ENCODE results near the gene PPP2R2D.

Gene PPP2R2D

DNA sequence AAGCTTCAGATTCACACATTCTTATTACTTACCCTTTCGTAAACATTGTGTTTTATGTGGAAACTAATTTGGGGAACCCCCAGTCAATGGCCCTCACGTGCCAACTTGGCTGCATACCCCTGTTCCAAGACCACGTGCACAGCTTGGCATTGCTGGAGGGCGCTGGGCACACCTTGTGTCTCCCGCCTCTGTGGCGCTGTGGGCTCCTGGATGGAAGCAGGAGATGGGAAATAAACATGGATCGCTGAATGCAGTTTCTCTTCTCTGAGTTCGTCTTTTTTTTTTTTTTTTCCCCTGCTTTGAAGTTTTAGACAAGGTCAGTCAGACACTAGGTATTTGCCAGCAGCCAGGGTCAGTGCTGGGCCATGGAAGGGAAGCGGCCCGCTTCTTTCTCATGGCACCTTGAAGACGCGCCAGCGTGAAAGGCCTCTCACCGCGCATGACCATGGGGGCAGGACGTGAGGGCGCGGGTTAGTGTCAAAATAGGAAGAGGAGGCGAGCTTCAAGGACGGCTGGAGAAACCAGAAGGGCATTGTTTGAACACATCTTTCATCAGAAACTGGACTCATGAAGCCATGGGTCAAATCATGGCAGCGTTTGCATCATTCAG is 53.7 kb downstream of the PPP2R2D start:
- DNase-seq, result no peak

DNA sequence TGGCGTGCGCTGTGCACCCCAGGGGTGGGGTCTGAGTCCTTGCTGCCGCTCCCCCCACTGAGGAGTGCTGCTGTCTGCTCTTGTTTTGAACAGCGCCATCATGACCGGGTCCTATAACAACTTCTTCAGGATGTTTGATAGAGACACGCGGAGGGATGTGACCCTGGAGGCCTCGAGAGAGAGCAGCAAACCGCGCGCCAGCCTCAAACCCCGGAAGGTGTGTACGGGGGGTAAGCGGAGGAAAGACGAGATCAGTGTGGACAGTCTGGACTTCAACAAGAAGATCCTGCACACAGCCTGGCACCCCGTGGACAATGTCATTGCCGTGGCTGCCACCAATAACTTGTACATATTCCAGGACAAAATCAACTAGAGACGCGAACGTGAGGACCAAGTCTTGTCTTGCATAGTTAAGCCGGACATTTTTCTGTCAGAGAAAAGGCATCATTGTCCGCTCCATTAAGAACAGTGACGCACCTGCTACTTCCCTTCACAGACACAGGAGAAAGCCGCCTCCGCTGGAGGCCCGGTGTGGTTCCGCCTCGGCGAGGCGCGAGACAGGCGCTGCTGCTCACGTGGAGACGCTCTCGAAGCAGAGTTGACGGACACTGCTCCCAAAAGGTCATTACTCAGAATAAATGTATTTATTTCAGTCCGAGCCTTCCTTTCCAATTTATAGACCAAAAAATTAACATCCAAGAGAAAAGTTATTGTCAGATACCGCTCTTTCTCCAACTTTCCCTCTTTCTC is 55.0 kb downstream of the PPP2R2D start:
- no peak for DNase-seq

DNA sequence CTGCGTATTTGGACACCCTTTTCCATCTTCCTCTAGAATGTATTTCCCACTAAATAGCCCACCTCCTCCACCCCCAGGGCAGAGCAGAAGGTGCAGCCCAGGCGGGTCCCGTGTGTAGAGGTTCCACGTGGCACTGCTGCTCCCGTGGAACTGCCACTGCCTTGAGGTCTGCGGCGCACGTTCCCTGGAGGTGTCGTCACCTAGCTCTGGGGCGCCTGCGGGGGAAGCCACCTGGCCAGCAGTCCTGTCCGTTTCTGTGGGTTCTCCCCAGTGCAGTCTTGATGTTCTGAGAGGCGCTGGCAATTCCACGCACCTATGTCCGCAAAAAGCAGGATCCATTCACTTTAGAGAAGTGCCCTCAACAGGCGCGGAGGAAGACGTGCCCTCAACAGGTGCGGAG is 59.0 kb downstream of the PPP2R2D start:
- no peak for DNase-seq

DNA sequence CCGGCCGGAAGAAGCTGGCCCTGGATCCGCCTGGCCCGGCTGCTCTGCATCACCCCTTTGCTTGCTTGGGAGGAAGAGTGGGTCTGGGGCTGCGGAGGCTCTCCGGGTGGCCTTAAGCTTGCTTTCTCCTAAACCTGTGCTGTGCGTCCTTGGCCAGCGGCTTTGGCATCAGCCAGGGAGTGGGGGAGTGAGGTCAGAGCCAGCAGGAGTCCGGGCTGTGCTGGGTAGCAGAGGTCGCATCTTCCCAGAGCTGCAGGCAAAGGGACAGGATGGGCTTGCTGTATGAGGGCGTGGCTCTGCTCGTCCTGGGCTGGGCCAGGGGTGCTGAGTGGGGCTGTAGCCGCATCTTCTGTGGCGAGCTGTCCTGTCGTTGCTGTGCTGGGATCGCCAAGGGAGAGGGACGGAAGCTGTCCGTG is 59.8 kb downstream of the PPP2R2D start:
- DNase-seq, result peak in 1 of 2 experiments; percentile 13

DNA sequence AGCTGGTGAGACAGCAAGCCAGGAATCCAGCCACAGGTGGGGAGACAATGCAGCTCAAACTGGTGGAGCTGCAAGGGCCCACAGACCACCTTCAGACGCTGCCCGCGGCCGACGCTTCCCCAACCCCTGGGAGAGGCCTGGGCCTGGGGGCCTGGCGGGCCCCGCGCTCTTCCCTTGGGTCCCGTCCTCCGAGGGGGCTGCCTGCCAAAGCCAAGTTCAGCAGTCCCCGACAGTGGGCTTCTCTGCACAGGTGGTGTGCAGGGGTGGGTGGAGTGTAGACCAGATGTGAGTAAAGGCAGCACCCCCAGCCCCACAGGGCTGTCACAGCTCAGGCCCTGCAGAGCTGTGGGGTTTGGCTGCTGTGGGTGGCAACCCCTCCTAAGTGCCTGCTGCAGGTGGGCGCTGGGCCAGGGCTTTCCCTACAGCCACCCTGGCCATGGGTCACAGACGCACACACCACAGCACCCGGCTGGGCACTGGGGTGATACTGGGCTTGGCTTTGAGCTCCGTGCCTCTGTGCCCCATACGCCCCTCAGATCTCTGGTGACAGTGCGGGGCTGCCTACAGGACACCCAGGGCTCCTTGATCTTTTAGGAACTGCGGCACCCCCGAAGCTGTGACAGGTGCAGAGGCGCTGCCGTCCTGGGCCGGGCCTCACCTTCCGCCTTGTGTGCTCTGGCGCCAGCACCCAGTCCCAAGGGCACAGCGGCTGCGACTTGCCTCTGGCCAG is 60.4 kb downstream of the PPP2R2D start:
- peak in 1 of 2 experiments; percentile 24 for DNase-seq

DNA sequence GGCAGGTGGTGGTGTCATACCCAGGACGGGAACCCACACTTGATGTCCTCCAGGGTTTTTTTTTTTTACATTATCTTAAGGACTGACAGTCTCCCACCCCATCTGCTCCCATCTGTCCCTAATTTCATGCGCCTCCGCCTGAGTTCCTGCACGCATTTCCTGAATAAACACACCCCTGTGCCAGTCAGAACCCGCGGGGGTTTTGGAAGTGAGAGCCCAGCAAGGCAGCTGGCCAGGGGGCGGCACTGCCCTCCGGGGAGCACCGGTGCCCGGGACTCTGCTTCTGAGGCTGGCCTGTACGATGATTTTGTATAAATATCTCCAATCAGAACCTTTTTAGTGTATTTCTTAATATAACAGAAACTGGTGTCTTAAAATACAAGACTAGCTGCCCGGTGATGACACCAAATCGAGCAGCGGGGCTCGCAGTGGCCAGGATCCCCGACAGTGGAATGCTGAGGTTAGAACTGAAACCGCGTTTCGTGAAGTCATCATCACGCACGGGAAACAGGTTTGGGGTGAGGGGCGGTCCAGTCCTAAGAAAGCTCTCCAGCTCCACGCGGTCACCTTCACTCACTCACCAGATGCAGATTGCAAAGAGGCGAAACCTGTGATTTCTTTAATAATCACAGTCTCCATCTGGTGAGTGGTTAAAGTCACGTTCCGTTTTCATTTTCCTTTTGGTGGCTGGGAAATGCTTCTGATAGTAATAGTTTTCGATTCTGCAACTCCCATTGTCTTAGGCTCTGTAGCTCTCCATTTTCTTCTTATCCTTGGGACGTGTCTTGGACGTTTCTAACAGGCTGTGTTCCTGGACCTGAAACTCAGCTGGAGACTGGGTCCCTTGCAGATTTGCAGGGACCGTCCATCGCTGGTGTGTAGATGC is 61.2 kb downstream of the PPP2R2D start:
- DNase-seq, result peak; percentile 77 to 86

DNA sequence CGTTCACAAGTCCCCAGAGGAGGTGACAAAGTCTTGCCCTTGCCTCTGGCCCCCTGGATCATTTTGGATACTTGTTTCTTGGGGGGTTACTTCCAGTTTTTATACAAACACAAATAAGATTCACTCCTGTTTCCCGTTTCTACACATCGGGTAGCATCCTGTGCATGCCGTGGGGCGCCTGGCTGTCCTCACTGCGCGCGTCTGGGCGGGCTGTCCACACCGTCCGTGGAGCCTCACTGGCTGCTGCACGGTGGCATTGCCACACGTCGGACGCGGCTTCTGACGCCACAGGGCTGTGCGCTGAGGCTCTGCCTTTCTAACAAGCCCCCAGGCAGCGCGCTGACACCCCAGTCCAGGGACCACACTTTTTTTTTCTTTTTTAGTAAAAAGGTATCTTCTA is 62.5 kb downstream of the PPP2R2D start:
- DNase-seq, result no peak

DNA sequence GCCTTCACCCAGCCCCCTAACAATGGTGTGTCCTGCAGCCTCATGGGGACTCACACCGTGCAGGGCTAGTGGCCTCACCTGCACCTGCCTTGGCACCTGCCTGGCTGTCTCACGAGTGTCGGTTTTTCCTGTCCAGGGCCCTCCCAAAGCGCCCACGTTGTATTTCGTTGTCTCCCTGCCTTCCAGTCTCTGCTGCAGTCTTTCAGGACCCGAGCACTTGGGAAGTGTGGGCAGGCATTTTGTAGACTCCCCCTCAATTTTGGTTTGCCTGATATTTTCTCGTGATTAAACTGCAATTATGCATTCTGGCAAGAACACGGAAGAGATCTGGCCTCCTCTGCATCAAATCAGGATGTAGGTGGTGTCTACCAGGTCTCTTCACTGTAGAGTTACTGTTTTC is 63.0 kb downstream of the PPP2R2D start:
- no peak for DNase-seq

DNA sequence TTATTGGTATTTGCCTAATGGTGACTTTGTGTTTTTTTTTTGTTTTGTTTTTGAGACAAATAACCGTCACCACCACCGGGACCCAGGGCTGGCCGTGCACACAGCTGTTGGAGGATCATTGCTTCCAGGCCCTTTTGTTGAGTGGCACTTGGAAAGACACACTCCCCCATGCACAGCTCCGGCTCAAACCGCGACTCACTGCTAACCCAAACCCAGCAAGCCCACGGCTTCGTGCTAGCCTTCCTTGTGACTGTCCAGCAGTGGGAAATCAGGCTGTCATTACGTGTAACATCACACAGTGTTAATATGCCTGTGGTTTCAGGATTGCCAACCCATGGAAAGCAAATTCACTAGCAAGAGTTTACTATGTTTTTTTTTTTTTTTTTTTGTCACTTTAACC is 63.5 kb downstream of the PPP2R2D start:
- no peak for DNase-seq

DNA sequence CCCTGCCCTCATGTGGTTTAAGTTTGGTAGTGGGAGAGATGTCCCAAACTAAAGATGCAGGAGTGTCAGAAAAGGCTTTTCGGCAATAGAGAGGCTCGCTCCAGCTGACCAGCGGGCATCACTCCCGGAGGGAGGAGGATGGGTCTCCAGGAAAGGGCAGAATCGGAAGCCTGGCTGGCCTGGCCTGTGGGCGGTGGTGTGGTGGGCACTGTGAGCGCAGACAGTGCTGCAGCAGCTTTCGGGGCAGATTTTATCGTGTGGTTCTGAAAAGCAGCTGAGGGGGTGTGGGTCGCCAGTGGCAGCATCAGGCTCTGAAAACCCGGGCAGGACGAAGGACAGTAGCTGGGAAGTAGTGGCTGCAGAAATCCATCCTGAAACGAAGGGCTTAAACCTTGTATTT is 68.1 kb downstream of the PPP2R2D start:
- no peak for DNase-seq

DNA sequence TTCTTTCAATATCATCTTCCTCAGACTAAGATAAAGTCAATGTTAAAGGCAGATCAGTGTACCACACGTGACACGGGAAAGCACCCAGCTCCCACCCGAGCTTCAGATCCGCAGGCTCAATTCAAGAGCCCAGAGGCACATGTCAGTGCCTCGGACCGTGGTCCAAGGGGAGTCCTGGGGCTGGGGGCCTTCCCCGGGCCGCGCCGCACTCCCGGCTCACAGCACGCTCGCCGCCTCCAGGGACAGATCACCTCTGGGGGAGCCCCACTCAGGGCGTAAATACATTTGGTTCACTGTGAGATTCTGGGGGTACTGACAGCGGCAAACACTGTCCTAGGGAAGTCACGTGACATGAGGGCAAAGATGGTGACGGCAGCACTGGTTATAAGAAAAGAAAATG is 70.1 kb downstream of the PPP2R2D start:
- no peak for DNase-seq

DNA sequence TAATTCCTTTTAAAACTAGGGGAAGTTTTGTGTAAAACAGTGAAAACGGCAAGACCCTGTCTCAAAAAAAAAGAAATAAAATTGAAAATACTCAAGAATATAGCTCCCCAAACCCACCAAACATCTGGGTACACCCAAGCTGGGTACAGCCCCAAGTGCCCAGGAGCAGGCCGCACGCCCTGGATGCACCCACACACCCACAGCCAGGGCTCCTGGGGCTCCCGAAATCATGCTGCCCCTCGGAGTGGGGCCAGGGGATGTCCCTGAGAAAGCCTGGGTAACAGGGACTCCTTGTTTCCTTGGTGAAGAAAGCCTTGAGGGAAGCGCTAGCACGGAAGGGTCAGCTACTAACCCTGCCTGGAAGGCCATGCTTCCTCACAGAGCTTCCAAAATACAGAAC is 70.8 kb downstream of the PPP2R2D start:
- no peak for DNase-seq

DNA sequence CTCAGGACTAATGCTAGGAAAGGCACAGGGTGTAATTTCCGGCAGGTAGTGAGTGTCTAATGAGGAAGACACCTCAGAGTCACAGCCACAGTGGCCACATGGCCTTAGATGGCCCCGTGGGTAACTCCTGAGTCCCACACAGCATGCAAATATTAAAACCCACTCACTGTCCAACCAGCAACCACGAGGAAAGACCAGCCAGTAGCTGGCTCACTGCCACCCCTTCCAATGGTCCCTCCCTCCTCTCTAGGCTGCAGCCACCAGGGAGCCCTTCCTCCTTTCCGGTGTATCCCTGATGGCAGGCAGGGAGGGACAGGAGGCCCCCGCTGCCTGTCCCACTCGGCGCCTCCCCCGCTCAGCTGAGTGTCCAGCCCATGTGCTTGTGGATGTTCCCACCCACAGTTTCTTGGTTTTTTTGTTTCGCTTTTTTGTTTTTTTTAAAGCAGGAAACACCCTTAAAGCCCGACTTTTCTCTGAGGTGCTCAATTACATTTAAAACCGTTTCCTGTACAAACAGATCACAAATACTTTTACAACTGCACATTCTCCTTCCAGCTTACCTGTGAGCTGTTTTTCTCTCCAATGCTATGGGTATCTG is 71.8 kb downstream of the PPP2R2D start:
- DNase-seq, result no peak

DNA sequence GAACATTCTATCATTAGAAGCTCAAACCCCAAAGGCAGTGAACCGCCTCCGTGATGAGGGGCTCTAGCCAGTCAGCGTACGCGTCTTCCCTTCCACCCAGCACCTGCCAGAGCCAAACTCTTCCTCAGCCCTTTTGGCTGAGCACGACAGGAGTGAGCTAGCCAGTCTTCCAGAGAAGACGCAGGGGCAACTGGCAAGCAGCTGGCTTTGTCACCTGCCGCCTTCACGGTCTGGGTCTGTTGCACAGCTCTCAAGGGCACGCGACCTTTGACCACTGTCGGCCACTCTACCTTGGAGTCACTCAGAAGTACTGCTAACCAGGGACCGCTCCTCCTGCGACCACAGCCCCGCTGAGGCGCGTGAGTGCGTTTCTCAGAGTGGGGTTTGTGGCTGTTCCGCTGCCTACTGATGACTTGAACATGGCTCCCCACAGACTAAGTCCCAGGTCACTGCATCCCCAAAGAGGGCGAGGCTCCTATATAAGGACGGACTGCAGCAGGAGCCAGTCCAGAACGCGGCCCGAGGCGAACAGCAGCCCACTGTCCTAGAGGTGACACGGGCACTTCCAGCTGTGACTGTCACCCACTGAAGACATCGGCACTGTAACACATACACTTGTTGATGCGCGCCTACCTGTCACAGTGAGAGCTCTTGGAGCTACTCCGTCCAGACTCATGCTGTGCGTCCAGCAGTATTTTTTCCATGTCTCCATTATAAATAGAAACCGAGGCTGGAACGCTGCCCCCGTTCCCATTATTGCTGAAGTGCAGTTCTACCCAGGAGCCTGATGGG is 72.5 kb downstream of the PPP2R2D start:
- no peak for DNase-seq

DNA sequence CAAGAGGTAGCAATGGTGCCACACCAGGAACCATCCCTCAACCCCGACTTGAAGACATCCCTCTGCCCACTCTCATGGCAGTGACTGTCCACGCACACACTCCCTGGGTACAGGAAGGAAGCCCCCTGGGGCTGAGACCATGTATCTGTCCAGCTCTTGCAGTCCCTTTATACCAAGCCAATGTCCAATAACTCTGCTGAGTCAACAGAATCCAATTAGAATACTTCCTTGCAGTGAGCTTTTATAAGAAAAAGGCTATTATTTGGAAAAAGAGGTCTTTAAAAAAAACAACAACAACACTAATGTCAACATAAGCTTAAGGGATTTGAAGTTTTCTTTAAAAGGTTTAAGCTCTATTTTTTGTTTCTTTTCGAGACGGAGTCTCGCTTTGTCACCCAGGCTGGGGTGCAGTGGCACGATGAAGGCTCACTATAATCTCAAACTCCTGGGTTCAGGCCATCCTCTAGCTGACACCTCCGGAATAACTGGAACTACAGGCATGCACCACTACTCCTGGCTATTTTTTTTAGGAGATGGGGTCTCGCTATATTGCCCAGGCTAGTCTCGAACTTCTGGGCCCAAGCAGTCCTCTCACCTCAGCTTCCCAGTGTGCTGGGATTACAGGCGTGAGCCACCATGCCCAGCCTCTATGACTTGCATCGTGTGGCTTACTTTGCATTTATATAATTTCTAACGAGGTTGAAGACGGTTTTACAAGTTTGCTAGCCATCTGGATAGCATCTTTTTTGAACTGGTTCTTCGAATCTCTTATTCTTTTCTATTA is 73.4 kb downstream of the PPP2R2D start:
- DNase-seq, result no peak

DNA sequence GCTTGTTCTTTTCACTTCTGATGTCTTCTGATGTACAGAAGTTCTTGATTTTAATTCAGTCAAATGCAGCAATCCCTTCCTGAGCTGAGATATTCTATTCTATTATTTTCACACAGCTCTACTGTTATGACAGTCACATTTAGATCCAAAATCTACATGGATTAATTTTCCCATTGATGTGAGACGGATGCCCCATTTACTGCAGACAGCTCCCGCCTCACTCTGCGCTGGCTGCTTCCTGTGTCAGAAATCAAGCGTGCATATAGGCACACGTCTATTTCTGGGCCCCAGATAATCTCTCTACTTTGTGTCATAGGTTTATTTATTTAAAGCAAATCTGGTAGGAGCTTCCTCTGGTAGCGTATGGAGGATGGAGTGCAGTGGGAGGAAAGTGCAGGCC is 74.2 kb downstream of the PPP2R2D start:
- no peak for DNase-seq

DNA sequence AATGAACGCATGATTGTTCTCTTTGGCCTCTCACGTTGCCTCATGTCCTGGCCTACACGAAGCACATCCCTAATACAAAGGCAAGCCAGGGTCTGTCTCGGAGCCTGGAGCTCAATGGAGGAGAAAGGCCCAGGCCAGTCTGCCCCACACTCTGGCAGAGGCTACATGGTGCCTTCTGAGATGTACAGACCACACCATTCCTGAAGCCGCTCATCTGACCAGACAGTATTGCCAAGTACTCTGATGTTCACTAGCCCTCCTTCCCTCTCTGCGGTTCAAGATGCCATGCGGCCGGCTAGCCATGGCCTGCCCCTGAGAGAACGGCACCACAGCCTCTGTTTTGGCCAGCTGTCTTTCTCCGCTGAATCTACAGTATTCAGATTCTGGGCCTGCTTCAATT is 75.0 kb downstream of the PPP2R2D start:
- no peak for DNase-seq

DNA sequence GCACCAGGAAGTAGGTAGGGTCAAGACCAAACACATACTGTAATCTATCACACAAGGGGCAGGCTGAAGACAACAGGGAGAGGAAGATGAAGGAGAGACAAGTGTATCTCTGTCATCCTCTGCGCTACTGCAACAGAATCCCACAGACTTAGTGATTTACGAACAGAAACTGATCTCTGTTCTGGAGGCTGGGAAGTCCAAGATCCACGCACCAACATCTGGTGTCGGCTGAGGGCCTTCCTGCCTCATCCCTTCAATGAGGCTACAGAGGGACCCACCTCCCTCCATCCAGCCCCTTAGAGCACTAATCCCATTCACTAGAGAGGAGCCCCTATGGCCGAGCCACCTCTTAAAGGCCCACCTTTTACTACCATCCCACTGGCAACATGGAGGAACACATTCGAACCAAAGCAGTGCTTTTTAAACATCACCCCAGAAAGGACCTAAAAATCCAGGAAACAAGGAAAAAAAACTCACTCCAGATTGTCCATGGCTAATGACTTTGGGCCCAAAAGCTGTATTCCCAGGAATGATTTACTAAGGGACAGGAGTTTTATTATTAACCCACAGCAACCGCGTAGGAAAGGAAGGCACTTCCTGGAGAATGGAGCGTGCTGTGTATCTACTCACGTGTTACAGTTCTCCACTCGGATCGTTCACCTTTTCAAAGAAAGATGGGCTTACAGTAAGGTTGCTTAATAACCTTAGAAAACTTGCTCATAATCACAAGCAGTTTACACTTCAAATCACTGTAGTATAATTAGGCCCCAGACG is 76.7 kb downstream of the PPP2R2D start:
- no peak for DNase-seq

DNA sequence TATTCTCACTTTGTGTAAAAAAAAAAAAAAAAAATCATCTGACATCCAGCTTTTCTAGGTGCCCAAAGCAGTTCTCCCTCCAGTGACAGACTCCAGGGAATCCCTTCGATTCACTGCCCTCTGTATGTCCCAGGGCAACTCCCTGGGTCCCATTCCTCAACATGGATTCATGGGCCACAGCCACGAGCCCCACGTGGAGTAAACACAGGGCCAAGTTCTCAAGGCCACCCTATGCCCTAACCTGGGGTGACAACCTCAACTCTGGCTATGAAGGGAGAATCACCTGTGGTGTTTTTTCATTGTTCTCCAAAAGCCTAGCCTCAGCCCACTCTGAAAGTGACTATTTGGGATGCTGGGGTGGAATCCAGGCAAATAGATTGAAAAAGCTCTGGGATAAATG is 77.6 kb downstream of the PPP2R2D start:
- DNase-seq, result no peak

DNA sequence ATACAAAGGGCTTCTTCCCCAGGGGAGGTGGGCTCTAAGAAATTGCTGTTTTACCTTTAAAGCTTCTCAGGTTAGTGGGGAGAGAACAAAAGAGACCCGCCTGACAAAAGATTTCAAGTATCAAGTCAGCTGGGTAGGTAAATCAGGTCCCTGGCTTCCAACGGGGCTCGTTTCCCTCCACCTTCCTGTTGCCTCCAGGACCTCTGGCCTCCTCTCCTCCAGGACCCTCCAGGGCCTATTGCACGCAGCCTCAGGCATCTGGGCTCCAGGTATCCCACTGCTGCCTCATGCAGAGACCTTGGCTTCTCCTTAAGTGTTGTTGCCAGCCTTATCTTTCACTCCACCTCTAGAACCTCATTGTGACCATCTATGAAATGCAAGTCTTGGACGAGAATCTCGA is 78.0 kb downstream of the PPP2R2D start:
- no peak for DNase-seq
